LHCN-M2 (cell line): ENCODE results near the gene SEC24A. TPM values are rescaled to one million over a fixed set of nuclear protein-coding genes. Genes with fewer than 3 reads are reported as not detected.
"Not testable (repeated sequence)": the region's sequence is repeated elsewhere in the genome, so short reads cannot be mapped to it uniquely, and the experiment has no call there.

Experiments used
- DNase-seq: peaks from one replicate; pipeline ENCODE4 v3.0.0-alpha.2; 2012; ENCODE audit warnings: low read depth
- total RNA-seq: library from RNA; depleted of rRNA; stranded (reverse); fragments of >200 nt; gene quantifications from 2 replicates; pipeline ENCODE4 v1.2.3, GENCODE V29; 2014

Gene SEC24A
- total RNA-seq, 1 experiment from 2014 or later: 20.1 TPM

GRCh38 chr5:134649163-134649835, 714 bp downstream of the SEC24A start:
- DNase-seq: peak; percentile 26

GRCh38 chr5:134650660-134651059, 2.1 kb downstream of the SEC24A start:
- not testable (repeated sequence) for DNase-seq

DNA sequence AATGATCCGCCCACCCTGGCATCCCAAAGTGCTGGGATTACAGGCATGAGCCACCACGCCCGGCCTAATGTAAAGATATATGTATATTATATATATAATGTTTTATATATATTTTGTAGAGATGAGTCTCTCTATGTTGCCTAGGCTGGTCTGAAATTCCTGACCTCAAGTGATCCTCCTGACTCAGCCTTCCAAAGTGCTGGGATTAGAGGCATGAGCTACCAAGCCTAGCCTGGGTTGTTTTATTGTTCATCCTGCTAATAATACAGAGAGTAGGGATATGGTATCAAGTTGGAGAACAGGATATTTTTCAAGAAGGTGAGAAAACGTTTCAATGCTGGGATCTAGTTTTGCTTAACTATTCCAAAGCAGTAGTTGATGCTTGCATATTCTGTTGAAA, 2.9 kb downstream of the SEC24A start:
- DNase-seq: no peak

DNA sequence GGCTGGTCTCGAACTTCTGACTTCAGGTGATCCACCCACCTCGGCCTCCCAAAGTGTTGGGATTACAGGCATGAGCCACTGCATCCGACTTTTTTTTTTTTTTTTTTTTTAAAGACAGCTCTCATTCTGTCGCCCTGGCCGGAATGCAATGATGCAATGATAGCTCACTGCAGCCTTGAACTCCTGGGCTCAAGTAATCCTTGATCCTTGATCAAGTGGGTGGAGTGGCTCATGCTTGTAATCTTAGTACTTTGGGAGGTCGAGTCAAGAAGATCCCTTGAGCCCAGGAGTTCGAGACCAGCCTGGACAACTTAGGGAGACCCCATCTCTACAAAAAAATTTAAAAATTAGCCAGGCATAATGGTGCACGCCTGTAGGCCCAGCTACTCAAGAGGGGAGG, 8.1 kb downstream of the SEC24A start:
- DNase-seq: no peak

GRCh38 chr5:134659456-134659855, 10.9 kb downstream of the SEC24A start:
- no peak for DNase-seq

DNA sequence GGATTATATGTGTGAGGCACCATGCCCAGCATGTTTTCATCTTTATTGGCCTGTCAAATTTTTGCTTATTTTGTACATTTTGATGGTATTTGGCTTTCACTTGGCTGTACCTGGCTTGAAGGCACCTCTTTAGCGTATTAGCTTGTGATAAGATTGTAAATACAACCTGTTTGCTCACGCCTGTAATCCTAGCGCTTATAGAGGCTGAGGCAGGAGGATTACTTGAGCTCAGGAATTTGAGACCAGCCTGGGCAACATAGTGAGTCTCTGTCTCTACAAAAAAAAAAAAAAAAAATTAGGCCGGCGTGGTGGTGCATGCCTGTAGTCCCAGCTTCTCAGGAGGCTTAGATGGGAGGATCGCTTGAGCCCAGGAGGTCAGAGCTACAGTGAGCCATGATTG, 11.3 kb downstream of the SEC24A start:
- no peak for DNase-seq

DNA sequence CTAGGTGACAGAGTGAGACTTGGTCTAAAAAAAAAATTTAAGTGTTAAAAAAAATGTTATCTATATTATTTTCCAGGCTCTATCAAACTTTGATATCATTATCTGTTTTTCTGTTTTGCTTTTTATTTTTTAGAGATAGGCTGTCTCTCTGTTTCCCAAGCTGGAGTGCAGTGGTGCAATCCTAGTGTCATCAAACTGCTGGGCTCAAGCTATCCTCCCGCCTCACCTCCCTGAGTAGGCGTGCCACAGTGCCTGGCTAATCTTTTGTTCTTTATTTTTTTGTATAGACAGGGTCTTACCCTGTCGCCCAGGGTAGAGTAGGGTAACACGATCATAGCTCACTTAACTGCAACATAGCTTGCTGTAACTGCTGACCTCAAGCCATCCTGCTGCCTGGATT, 14.4 kb downstream of the SEC24A start:
- no peak for DNase-seq

GRCh38 chr5:134664448-134664847, 15.9 kb downstream of the SEC24A start:
- DNase-seq: no peak

GRCh38 chr5:134673546-134673945, 25.0 kb downstream of the SEC24A start:
- DNase-seq: peak; percentile 15

- DNase-seq: not testable (repeated sequence)
Observed at GRCh38 chr5:134677357-134677756, 28.8 kb downstream of the SEC24A start.

DNA sequence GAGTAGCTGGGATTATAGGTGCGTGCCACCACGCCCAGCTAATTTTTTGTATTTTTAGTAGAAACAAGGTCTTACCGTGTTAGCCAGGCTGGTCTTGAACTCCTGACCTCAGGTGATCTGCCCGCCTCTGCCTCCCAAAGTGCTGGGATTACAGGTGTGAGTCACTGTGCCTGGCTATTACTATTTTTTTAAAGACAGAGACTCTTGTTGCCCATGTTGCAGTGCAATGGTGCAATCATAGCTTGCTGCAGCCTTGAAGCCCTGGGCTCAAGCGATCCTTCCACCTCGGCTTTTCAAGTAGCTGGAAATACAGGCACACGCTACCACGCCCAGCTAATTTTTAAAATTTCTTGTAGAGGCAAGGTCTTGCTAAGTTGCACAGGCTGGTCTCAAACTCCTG, 41.6 kb downstream of the SEC24A start:
- not testable (repeated sequence) for DNase-seq

- no peak for DNase-seq
Observed at GRCh38 chr5:134692722-134693121, 44.1 kb downstream of the SEC24A start.

GRCh38 chr5:134708301-134708700, 59.7 kb downstream of the SEC24A start:
- no peak for DNase-seq

DNA sequence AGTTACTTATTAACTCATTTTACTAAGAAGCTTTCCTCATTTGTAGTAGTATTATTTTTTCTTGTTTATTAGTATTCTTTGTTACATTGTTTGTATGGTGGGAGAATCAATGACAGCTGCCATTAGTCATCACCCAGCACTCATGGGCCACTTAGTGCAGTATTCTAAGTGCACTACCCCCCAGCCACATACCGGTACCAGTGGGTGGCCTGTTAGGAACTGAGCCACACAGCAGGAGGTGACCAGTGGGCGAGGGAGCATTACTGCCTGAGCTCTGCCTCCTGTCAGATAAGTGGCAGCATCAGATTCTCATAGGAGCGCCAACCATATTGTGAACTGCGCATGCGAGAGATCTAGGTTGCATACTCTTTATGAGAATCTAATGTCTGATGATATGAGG, 65.5 kb downstream of the SEC24A start:
- DNase-seq: peak; percentile 61

DNA sequence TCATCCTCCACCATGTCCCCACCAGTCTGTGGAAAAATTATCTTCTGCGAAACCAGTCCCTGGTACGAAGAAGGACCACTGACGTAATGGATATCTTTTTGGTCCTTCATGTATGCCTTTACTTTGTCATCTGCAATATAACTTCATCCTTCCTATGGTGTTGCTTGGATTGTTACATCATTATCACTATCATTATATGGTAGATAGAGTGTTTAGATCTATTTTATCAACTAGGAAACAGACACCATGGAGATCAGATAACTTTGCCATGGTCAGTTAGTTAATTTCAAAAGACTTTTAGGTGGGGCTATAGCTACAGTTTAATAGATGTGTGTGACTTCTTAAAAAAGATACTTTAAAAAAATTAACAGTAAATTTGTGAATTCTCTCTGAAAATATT, 66.0 kb downstream of the SEC24A start:
- no peak for DNase-seq

GRCh38 chr5:134715466-134715865, 66.9 kb downstream of the SEC24A start:
- not testable (repeated sequence) for DNase-seq

- DNase-seq: no peak
Observed at GRCh38 chr5:134724872-134725271, 76.3 kb downstream of the SEC24A start.

DNA sequence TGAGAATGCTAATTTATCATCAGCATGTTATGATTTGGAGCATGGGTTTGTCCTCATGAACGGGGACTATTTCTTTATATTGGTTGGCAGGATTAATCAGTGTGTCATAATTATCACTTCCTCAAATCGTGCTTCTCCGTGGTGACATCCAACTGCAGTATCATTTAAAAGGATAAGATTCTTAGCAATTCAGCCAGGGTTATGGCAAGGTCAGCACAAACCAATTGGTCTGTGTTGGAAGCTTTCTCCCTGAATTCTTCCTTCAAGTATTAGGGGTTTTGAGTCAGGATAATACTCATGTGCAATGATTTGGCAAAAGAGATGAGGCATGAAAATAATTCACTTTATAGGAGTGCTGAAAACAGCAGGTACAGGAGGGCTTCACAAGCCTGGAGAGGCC, 84.2 kb downstream of the SEC24A start:
- no peak for DNase-seq

DNA sequence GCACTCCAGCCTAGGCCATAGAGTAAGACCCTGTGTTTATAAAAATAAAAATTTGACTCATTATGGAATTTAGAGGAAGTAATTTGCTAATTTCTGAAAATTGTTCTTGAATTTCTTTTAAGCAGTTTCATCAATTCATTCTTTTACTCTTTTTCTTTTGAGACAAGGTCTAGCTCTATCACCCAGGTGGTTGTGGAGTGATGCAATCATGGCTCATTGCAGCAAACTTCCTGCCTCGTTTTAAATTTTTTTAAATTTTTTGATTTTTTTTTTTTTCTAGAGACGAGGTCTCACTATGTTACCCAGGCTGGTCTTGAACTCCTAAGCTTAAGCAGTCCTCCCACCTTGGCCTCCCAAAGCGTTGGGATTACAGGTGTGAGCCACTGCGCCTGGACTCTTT, 86.7 kb downstream of the SEC24A start:
- DNase-seq: no peak

- DNase-seq: no peak
Observed at GRCh38 chr5:134736173-134736812, 87.7 kb downstream of the SEC24A start.

DNA sequence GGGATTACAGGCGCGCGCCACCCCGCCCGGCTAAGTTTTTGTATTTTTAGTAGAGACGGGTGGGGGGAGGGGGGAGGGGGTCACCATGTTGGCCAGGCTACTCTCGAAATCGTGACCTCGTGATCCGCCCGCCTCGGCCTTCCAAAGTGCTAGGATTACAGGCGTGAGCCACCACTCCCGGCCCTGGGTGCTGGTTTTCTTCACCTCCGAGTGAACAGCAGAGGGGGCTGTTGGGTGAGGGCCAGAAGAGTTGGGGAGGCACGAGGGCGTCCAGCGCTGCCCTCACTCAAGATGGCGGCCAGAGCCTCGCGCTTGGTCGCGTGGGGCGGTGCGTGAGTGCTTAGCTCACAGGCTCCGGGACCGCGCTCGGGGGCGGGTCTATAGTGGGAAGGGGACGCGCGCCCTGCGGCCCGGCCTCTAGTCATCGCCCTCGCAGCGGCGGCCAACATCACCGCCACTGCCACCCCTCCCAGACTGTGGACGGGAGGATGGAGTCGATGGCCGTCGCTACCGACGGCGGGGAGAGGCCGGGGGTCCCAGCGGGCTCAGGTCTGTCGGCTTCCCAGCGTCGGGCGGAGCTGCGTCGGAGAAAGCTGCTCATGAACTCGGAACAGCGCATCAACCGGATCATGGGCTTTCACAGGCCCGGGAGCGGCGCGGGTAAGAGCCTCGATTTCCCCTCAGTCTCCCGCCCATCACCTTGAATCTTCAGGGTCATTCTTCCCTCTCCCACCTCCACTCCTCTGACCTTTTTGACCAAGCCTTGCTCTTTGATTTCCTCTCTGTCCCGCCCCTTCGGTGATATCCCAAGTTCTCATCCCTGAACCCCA, 89.8 kb downstream of the SEC24A start, which contains the start of gene CAMLG:
Gene CAMLG (plus strand): TSS at position 416 of the 830 bp plus-strand sequence. CDS start 73 bp downstream, at position 489.
- DNase-seq: peak; percentile 98

- DNase-seq: peak; percentile 49
Observed at GRCh38 chr5:134738963-134739661, 90.5 kb downstream of the SEC24A start.
